GM19438 (cell line): ENCODE data around the gene SMIM35.
A peak's percentile ranks its signal among the peaks of the same experiment; 100 is the strongest.

Source experiments
- ATAC-seq: cut with Tn5 transposase; IDR thresholded peaks from one replicate; pipeline ENCODE4 v1.9.1; 2021; ENCODE audit warnings: low read depth; ENCODE audit not compliant: unreplicated experiment

Gene SMIM35

GRCh38 chr11:118086913-118087768 lies at the start of gene SMIM35:
SMIM35 (minus strand) TSS chr11:118086963; CDS start chr11:118086757, 206 bp downstream.
- no peak for ATAC-seq

GRCh38 chr11:118136341-118136740 lies 49.6 kb upstream of the SMIM35 start:
- ATAC-seq = no peak

GRCh38 chr11:118135796-118136165 lies 49.0 kb upstream of the SMIM35 start:
- no peak for ATAC-seq

- no peak for ATAC-seq
These were observed 48.5 kb upstream of the SMIM35 start for GRCh38 chr11:118135051-118135795.

GRCh38 chr11:118133816-118134215 lies 47.1 kb upstream of the SMIM35 start:
- no peak for ATAC-seq

- no peak for ATAC-seq
These were observed 45.8 kb upstream of the SMIM35 start for GRCh38 chr11:118132385-118133151.

- no peak for ATAC-seq
These were observed 42.9 kb upstream of the SMIM35 start for GRCh38 chr11:118129471-118130172.

GRCh38 chr11:118128721-118129470 lies 42.1 kb upstream of the SMIM35 start:
- no peak for ATAC-seq

- no peak for ATAC-seq
These were observed 41.5 kb upstream of the SMIM35 start for GRCh38 chr11:118128310-118128709.

- no peak for ATAC-seq
These were observed 39.5 kb upstream of the SMIM35 start for GRCh38 chr11:118126082-118126838.

GRCh38 chr11:118124929-118125535 lies 38.3 kb upstream of the SMIM35 start:
- no peak for ATAC-seq

GRCh38 chr11:118120793-118121192 lies 34.0 kb upstream of the SMIM35 start:
- no peak for ATAC-seq

- peak; percentile 52 for ATAC-seq
These were observed 31.2 kb upstream of the SMIM35 start for GRCh38 chr11:118117790-118118601.

GRCh38 chr11:118115048-118115447 lies 28.3 kb upstream of the SMIM35 start:
- ATAC-seq = no peak

- ATAC-seq = no peak
These were observed 27.5 kb upstream of the SMIM35 start for GRCh38 chr11:118114266-118114665.

GRCh38 chr11:118112711-118113430 lies 26.1 kb upstream of the SMIM35 start:
- ATAC-seq = no peak

GRCh38 chr11:118111744-118112035 lies 24.9 kb upstream of the SMIM35 start:
- ATAC-seq = no peak
